Liver (tissue), 9 donors: ENCODE results near the gene ERBB3. TPM values are rescaled to one million over a fixed set of nuclear protein-coding genes. Genes with fewer than 3 reads are reported as not detected.

Experiments
- DNase-seq: peaks from one replicate; pipeline ENCODE4 v3.0.0-alpha.2; 2017; ENCODE audit warnings: low spot score
- H3K27ac ChIP-seq, 2 donors: one replicate each; pipeline ENCODE4 v1.7.0; 2013; ENCODE audit warnings: inconsistent platforms in 2 of 2, low read length in 2 of 2, control low read depth in 1 of 2, low read depth in 1 of 2, mild to moderate bottlenecking in 1 of 2
- H3K27me3 ChIP-seq, 4 donors: one replicate each; pipeline versions ENCODE4 v1.6.1 to v1.7.0; 2013; ENCODE audit warnings: low read length in 3 of 4, inconsistent platforms in 1 of 4, mild to moderate bottlenecking in 1 of 4, moderate library complexity in 1 of 4; ENCODE audit not compliant: control insufficient read depth in 4 of 4, insufficient read depth in 4 of 4
- H3K36me3 ChIP-seq, 4 donors: one replicate each; pipeline versions ENCODE4 v1.6.1 to v1.7.0; 2013; ENCODE audit warnings: low read length in 3 of 4, mild to moderate bottlenecking in 3 of 4, low read depth in 1 of 4, moderate library complexity in 1 of 4; ENCODE audit not compliant: control insufficient read depth in 4 of 4, insufficient read depth in 3 of 4
- H3K4me1 ChIP-seq, 4 donors: one replicate each; pipeline versions ENCODE4 v1.6.1 to v1.7.0; 2013; ENCODE audit warnings: low read length in 3 of 4, mild to moderate bottlenecking in 3 of 4, moderate library complexity in 1 of 4; ENCODE audit not compliant: control insufficient read depth in 4 of 4, insufficient read depth in 4 of 4
- H3K4me3 ChIP-seq, 3 donors: one replicate each; pipeline versions ENCODE4 v1.6.1 to v1.7.0; 2013; ENCODE audit warnings: low read length in 3 of 3, control low read depth in 1 of 3, low read depth in 1 of 3, mild to moderate bottlenecking in 1 of 3
- H3K9ac ChIP-seq, 2 donors: one replicate each; pipeline ENCODE4 v1.7.0; 2013; ENCODE audit warnings: low read length in 2 of 2, mild to moderate bottlenecking in 2 of 2, moderate library complexity in 2 of 2, control low read depth in 1 of 2, low read depth in 1 of 2
- H3K9me3 ChIP-seq, 4 donors: one replicate each; pipeline versions ENCODE4 v1.6.1 to v1.7.0; 2013; ENCODE audit warnings: low read length in 3 of 4; ENCODE audit not compliant: control insufficient read depth in 4 of 4
- ATF3 ChIP-seq: IDR thresholded peaks from 2 replicates; pipeline ENCODE4 v1.6.1; 2016; ENCODE audit warnings: antibody characterized with exemption
- CTCF ChIP-seq: fragments of 150-350 bp; IDR thresholded peaks from 2 replicates; pipeline ENCODE4 v1.5.1; 2017; ENCODE audit warnings: improper control_type of control experiment, low read depth, low read length; ENCODE audit not compliant: missing input control
- EGR1 ChIP-seq, 2 donors: IDR thresholded peaks; 2 replicates each; pipeline ENCODE4 v1.6.1; 2016 to 2018; ENCODE audit warnings: antibody characterized with exemption in 2 of 2, low read depth in 2 of 2
- FOXA1 ChIP-seq: IDR thresholded peaks from 2 replicates; pipeline ENCODE4 v1.6.1; 2016; ENCODE audit warnings: antibody characterized with exemption
- FOXA2 ChIP-seq: IDR thresholded peaks from 2 replicates; pipeline ENCODE4 v1.6.1; 2016; ENCODE audit warnings: antibody characterized with exemption
- GABPA ChIP-seq, 2 donors: IDR thresholded peaks in 1 of 2; conservative IDR thresholded peaks in 1 of 2; 2 replicates each; pipeline ENCODE4 v1.6.1; 2016; ENCODE audit warnings: antibody characterized with exemption in 2 of 2, mild to moderate bottlenecking in 1 of 2, moderate library complexity in 1 of 2
- HNF4A ChIP-seq, 2 donors: conservative IDR thresholded peaks; 2 replicates each; pipeline ENCODE4 v1.6.1; 2016; ENCODE audit warnings: antibody characterized with exemption in 2 of 2, mild to moderate bottlenecking in 2 of 2
- HNF4G ChIP-seq: IDR thresholded peaks from 2 replicates; pipeline ENCODE4 v1.6.1; 2016; ENCODE audit warnings: antibody characterized with exemption
- JUND ChIP-seq, 2 donors: IDR thresholded peaks; 2 replicates each; pipeline ENCODE4 v1.6.1; 2016; ENCODE audit warnings: antibody characterized with exemption in 2 of 2
- MAX ChIP-seq: IDR thresholded peaks from 2 replicates; pipeline ENCODE4 v1.6.1; 2016; ENCODE audit warnings: antibody characterized with exemption
- NR2F2 ChIP-seq: IDR thresholded peaks from 2 replicates; pipeline ENCODE4 v1.6.1; 2016; ENCODE audit warnings: antibody characterized with exemption
- RAD21 ChIP-seq, 2 donors: IDR thresholded peaks; 2 replicates each; pipeline ENCODE4 v1.6.1; 2016; ENCODE audit warnings: antibody characterized with exemption in 2 of 2, mild to moderate bottlenecking in 2 of 2
- REST ChIP-seq: IDR thresholded peaks from 2 replicates; pipeline ENCODE4 v1.6.1; 2016; ENCODE audit warnings: antibody characterized with exemption, mild to moderate bottlenecking
- RXRA ChIP-seq, 2 donors: IDR thresholded peaks; 2 replicates each; pipeline ENCODE4 v1.6.1; 2017 to 2018; ENCODE audit warnings: antibody characterized with exemption in 2 of 2, mild to moderate bottlenecking in 1 of 2
- SP1 ChIP-seq: IDR thresholded peaks from 2 replicates; pipeline ENCODE4 v1.6.1; 2018; ENCODE audit warnings: antibody characterized with exemption, mild to moderate bottlenecking
- TAF1 ChIP-seq: conservative IDR thresholded peaks from 2 replicates; pipeline ENCODE4 v1.6.1; 2016; ENCODE audit warnings: antibody characterized with exemption, mild to moderate bottlenecking
- YY1 ChIP-seq: IDR thresholded peaks from 2 replicates; pipeline ENCODE4 v1.6.1; 2016; ENCODE audit warnings: antibody characterized with exemption, mild to moderate bottlenecking
- ZBTB33 ChIP-seq: IDR thresholded peaks from 2 replicates; pipeline ENCODE4 v1.6.1; 2016; ENCODE audit warnings: antibody characterized with exemption
- WGBS: extraction: QIAGEN DNeasy Blood & Tissue Kit; methylation state at CpG from one replicate; pipeline ENCODE4 v1.1.7; 2013; 5-methylcytosine and 5-hydroxymethylcytosine counted together
- polyA plus RNA-seq, 2 donors: library from polyadenylated mRNA; stranded (reverse) in 1 of 2; unstranded in 1 of 2; fragments of 200-250 nt in 1 of 2; fragments of >200 nt in 1 of 2; fragmentation: Nextera tagmentation in 1 of 2; extraction: Ambion mirVana in 1 of 2; gene quantifications; one replicate each; pipeline versions ENCODE4 v1.2.1 to v1.2.3, GENCODE V29; 2013 to 2015
- total RNA-seq, 2 donors: library from RNA; depleted of rRNA; stranded (reverse); fragments of >200 nt; gene quantifications; one replicate each; pipeline ENCODE4 v1.2.3, GENCODE V29; 2014
- donor health status: healthy.
- donor health status: healthy.
- donor health status: healthy.
- donor health status: healthy.
- donor health status: healthy.

The ERBB3 gene
- total and polyA plus RNA-seq, 4 donors, result 32.4 to 141 (median 51.6) TPM

GRCh38 chr12:56078931-56079722 is 838 bp upstream of the ERBB3 start (continued):
- TF ChIP-seq ZBTB33 (peak; percentile 15), MAX (no peak)

- TF ChIP-seq MAX (peak; percentile 75), GABPA (IDR thresholded peaks at IDR 0.05 in 1 of 2, conservative IDR thresholded peaks at IDR 0.05 in 1 of 2) (peak in 1 of 2 donors; percentile 72), TAF1 (peak; percentile 70), ZBTB33 (peak; percentile 84), FOXA2 (peak; percentile 48), FOXA1 (no peak), SP1 (peak; percentile 73), RAD21 (IDR thresholded peaks at IDR 0.05) (peak in 1 of 2 donors; percentile 17), YY1 (peak; percentile 77), JUND (IDR thresholded peaks at IDR 0.05) (peak; percentile 45 to 78), ATF3 (peak; percentile 72), HNF4G (peak; percentile 54), NR2F2 (no peak), CTCF (no peak), REST (peak; percentile 85), RXRA (IDR thresholded peaks at IDR 0.05) (peak; percentile 75 to 87), HNF4A (conservative IDR thresholded peaks at IDR 0.05) (peak; percentile 89 to 93), EGR1 (IDR thresholded peaks at IDR 0.05; ENCODE audit: low read depth in 2 of 2) (peak in 1 of 2 donors; percentile 55)
- H3K4me1 ChIP-seq, result peaks cover 10 to 34% (median 29%) of the 10 kb centered on the region in 4 donors
- H3K9ac ChIP-seq, result peak overlapping the region; percentile 92
- H3K27me3 ChIP-seq, result no peaks in the 10 kb centered on the region
- peak overlapping the region; percentile 59 to 88 (median 84) for H3K4me3 ChIP-seq
- peak overlapping the region; percentile 93 to 99 for H3K27ac ChIP-seq
- DNase-seq, result peak; percentile 68
- peaks cover 2 to 10% (median 6%) of the 10 kb centered on the region in 4 donors for H3K36me3 ChIP-seq
- WGBS, result 8% methylated on average over 20 of the region's 20 CpGs
- no peaks in the 10 kb centered on the region for H3K9me3 ChIP-seq
These were observed 682 bp downstream of the ERBB3 start for GRCh38 chr12:56080556-56081138.
